CD4-positive, alpha-beta T cell (primary cell): ENCODE results near the gene HTR6. TPM values are rescaled to one million over a fixed set of nuclear protein-coding genes. Genes with fewer than 3 reads are reported as not detected.

ENCODE experiments used
- ATAC-seq: fragments of 200-7000 bp; cut with Tn5 transposase; one replicate; pipeline ENCODE4 v1.10.0; 2022; ENCODE audit warnings: mild to moderate bottlenecking; ENCODE audit not compliant: poor library complexity
- CTCF ChIA-PET: fragments of 350-600 bp; sonication (Branson Sonifier 250); formaldehyde crosslinking; loops from one replicate; lab custom pipeline; 2021; ENCODE audit warnings: antibody characterized with exemption, inconsistent platforms; lab: Charles Lee
- POLR2A ChIA-PET: fragments of 350-600 bp; sonication (Branson Sonifier 250); formaldehyde crosslinking; loops from one replicate; lab custom pipeline; 2021; ENCODE audit warnings: antibody characterized with exemption, inconsistent platforms; lab: Charles Lee
- DNase-seq, 14 experiments: peaks; one replicate each; pipeline ENCODE4 v3.0.0-alpha.2; 2013 to 2020; ENCODE audit warnings: mixed read lengths in 2 of 14
- H3K27ac ChIP-seq, 2 donors: one replicate each; pipeline versions ENCODE4 v1.5.1 to v1.7.0; 2013; ENCODE audit warnings: low read length in 2 of 2, low read depth in 1 of 2, mild to moderate bottlenecking in 1 of 2
- H3K27me3 ChIP-seq, 2 experiments: 1 replicate in 1 of 2; 2 replicates in 1 of 2; pipeline versions ENCODE4 v1.6.1 to v1.7.0; 2013; ENCODE audit warnings: low read length in 2 of 2, control low read depth in 1 of 2, mild to moderate bottlenecking in 1 of 2, moderate library complexity in 1 of 2; ENCODE audit not compliant: insufficient read depth in 2 of 2, control insufficient read depth in 1 of 2
- H3K36me3 ChIP-seq: one replicate; pipeline ENCODE4 v1.6.1; 2013; ENCODE audit warnings: low read length, control low read depth; ENCODE audit not compliant: insufficient read depth
- H3K4me1 ChIP-seq: one replicate; pipeline ENCODE4 v1.6.1; 2013; ENCODE audit warnings: low read length, control low read depth; ENCODE audit not compliant: insufficient read depth
- H3K4me3 ChIP-seq: one replicate; pipeline ENCODE4 v1.5.1; 2013; ENCODE audit warnings: mild to moderate bottlenecking, low read length, moderate library complexity
- H3K9me3 ChIP-seq, 2 experiments: 1 replicate in 1 of 2; 2 replicates in 1 of 2; pipeline versions ENCODE4 v1.6.1 to v1.7.0; 2013; ENCODE audit warnings: low read length in 2 of 2, mild to moderate bottlenecking in 2 of 2, control low read depth in 1 of 2, moderate library complexity in 1 of 2; ENCODE audit not compliant: control insufficient read depth in 1 of 2, insufficient read depth in 1 of 2
- H3K27ac Mint-ChIP-seq: one replicate; pipeline ENCODE4 v1.8.0; 2020; ENCODE audit warnings: mixed read lengths
- H3K27me3 Mint-ChIP-seq: one replicate; pipeline ENCODE4 v1.8.0; 2021; ENCODE audit warnings: mixed read lengths
- H3K36me3 Mint-ChIP-seq: one replicate; pipeline ENCODE4 v1.8.0; 2021; ENCODE audit warnings: low read depth, mixed read lengths
- H3K4me1 Mint-ChIP-seq: one replicate; pipeline ENCODE4 v1.8.0; 2021; ENCODE audit warnings: low read depth, mixed read lengths
- H3K4me3 Mint-ChIP-seq: one replicate; pipeline ENCODE4 v1.8.0; 2020; ENCODE audit warnings: mild to moderate bottlenecking, mixed read lengths
- H3K9me3 Mint-ChIP-seq: one replicate; pipeline ENCODE4 v1.8.0; 2020; ENCODE audit warnings: mixed read lengths
- intact Hi-C, 2 experiments: fragments of 100-400 bp; cut with DNase I in 1 of 2; cut with micrococcal nuclease in 1 of 2; formaldehyde crosslinking; loops; one replicate each; pipeline versions ENCODE4 v1.15.1 to v1.9.0; 2023 to 2025; cut with DNase I, micrococcal nuclease
- total RNA-seq, 174 experiments: library from RNA in 2 of 174; stranded (reverse) in 2 of 174; gene quantifications; one replicate each; pipeline ENCODE4 v1.2.3 and lab custom pipeline; 2021 to 2026
- TF ChIP-seq, protein P1 (sequence below): fragments of 200-600 bp; IDR thresholded peaks from one replicate; pipeline ENCODE4 v1.8.0; 2022; ENCODE audit warnings: antibody characterized with exemption, mild to moderate bottlenecking

HTR6 gene
- total RNA-seq, 2 experiments from 2014 or later, result 2.1 to 2.2 TPM

DNA sequence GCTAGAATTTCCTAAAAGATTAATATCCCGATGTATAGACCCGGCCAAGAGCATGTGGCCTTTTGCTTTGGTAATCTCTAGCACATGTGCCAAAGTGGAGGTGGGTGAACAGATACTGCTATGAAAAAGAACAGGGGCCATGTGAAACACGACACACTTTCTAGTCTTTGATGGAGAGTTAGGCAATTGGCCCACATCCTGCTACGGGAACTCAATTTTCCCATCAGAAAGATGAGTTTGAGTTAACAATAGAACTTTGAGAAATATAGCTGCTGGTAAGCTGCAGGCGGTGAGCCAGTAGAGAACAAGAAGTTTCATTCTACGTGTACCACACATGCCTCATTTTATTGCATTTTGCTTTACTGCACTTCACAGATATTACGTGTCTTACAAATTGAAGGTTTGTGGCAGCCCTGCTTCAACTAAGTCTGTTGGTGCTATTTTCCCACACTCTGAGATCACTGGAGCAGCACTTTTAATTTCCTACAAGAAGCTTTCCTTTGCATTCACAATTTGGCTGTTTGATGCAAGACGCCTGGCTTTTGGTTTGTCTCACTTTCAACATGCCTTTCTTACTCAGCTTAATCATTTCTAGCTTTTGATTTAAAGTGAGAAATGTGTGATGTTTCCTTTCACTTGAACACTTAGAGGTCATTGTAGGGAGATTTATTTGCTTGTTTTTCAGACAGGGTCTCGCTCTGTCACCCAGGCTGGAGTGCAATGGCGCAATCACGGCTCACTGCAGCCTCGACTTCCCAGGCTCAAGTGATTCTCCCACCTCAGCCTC, 46.3 kb downstream of the HTR6 start:
- ATAC-seq (no peak), DNase-seq (no peak)
- peaks cover 17% of the 10 kb centered on the region for H3K4me1 ChIP-seq
- POLR2A ChIA-PET, result no interaction called here
- no peak overlapping the region for H3K27ac ChIP-seq
- no peaks in the 10 kb centered on the region for H3K9me3 Mint-ChIP-seq
- no peaks in the 10 kb centered on the region for H3K27me3 ChIP-seq
- TF ChIP-seq, protein P1, sequence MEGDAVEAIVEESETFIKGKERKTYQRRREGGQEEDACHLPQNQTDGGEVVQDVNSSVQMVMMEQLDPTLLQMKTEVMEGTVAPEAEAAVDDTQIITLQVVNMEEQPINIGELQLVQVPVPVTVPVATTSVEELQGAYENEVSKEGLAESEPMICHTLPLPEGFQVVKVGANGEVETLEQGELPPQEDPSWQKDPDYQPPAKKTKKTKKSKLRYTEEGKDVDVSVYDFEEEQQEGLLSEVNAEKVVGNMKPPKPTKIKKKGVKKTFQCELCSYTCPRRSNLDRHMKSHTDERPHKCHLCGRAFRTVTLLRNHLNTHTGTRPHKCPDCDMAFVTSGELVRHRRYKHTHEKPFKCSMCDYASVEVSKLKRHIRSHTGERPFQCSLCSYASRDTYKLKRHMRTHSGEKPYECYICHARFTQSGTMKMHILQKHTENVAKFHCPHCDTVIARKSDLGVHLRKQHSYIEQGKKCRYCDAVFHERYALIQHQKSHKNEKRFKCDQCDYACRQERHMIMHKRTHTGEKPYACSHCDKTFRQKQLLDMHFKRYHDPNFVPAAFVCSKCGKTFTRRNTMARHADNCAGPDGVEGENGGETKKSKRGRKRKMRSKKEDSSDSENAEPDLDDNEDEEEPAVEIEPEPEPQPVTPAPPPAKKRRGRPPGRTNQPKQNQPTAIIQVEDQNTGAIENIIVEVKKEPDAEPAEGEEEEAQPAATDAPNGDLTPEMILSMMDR, result no peak
- H3K27me3 Mint-ChIP-seq, result no peaks in the 10 kb centered on the region
- peaks cover 20% of the 10 kb centered on the region for H3K4me1 Mint-ChIP-seq
- intact Hi-C loops, result no loop called here
- CTCF ChIA-PET, result no interaction called here
- H3K4me3 ChIP-seq, result no peak overlapping the region
- H3K36me3 ChIP-seq, result peaks cover 10% of the 10 kb centered on the region
- H3K4me3 Mint-ChIP-seq, result peak overlapping the region; percentile 21
- H3K36me3 Mint-ChIP-seq, result peaks cover 34% of the 10 kb centered on the region
- no peaks in the 10 kb centered on the region for H3K9me3 ChIP-seq
- no peak overlapping the region for H3K27ac Mint-ChIP-seq

DNA sequence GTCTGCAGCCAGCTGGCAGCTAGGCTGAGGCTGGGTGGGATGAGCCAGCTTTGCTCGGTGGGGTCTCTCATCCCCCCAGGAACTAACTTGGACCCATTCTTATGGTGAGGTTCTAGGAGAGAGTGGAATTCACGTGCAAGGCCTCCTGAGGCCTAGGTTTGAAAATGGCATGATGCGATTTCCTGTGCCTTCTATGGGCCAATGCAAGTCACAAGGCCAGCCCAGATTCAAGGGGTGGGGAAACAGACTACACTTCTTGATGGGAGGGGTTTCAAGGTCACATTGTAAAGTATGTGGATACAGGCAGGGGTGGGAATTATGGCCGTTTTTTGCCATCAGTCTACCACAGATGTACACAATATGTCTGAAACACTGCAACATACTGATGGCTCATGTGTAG, 48.3 kb downstream of the HTR6 start:
- ChIA-PET POLR2A (no interaction called here), CTCF (no interaction called here)
- no peaks in the 10 kb centered on the region for H3K9me3 Mint-ChIP-seq
- peaks cover 20% of the 10 kb centered on the region for H3K4me1 Mint-ChIP-seq
- Histone ChIP-seq H3K9me3 (no peaks in the 10 kb centered on the region), H3K4me1 (peaks cover 17% of the 10 kb centered on the region), H3K27ac (no peak overlapping the region), H3K27me3 (no peaks in the 10 kb centered on the region), H3K36me3 (peaks cover 5% of the 10 kb centered on the region), H3K4me3 (no peak overlapping the region)
- no peak overlapping the region for H3K27ac Mint-ChIP-seq
- DNase-seq, result no peak
- TF ChIP-seq, protein P1, result no peak
- no peak overlapping the region for H3K4me3 Mint-ChIP-seq
- ATAC-seq, result no peak
- no peaks in the 10 kb centered on the region for H3K27me3 Mint-ChIP-seq
- H3K36me3 Mint-ChIP-seq, result peaks cover 17% of the 10 kb centered on the region
- intact Hi-C loops, result no loop called here

DNA sequence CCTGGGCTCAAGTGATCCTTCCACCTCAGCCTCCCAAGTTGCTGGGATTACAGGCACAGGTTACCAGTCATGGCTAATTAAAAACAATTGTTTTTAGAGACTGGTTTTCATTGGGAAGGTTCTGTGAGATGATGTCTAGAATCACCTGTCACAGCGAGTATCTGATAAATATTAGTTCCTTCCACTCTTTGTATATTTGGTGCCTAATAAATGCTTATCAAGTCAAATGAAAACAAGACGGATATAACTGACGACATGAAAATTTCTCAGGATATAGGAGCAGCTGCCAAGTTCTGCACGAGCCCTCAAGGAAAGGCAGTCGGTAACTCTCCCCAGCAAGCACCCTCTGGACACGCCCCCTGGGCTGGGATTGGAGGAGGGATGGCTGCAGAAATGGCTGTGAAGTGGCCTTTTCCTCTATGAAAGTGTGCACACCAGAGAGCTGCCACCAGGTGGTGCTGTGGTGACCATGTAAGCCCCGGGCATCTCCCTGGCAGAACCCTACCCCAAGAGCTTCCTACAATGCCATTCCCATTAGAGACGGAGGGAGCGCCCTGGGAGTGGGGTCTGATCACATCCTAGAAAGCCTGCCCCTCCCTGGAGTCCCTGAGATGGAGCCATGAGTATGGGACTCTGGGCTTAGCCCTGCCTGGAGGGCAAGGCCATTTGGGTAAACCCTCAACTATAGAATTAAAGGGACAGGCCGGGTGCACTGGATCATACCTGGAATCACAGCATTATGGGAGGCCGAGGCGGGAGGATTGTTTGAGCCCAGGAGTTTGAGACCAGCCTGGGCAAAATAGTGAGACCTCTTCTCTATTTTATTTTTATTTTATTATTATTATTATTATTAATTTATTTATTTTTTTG, 50.9 kb downstream of the HTR6 start:
- ChIA-PET CTCF (interaction anchor here (0.6 to 1.4 kb wide), 11 partner anchors 9 to 55 kb away, joined by 3 to 7 read pairs (median 3); no protein-coding TSS in a partner anchor), POLR2A (interaction anchor here (0.8 kb wide), 1 partner anchor 994 kb away, joined by 3 read pairs; no protein-coding TSS in a partner anchor)
- Histone ChIP-seq H3K36me3 (peaks cover 5% of the 10 kb centered on the region), H3K27ac (no peak overlapping the region), H3K4me1 (peaks cover 13% of the 10 kb centered on the region), H3K27me3 (no peaks in the 10 kb centered on the region), H3K4me3 (no peak overlapping the region), H3K9me3 (no peaks in the 10 kb centered on the region)
- H3K36me3 Mint-ChIP-seq, result peaks cover 16% of the 10 kb centered on the region
- no peak overlapping the region for H3K4me3 Mint-ChIP-seq
- ATAC-seq (peak; percentile 98), DNase-seq (peak; percentile 64 to 92 (median 77))
- intact Hi-C loops, result loop anchor here in 1 of 2 experiments (5.0 kb wide), 1 partner anchor 437 kb away; no protein-coding TSS in a partner anchor
- TF ChIP-seq, protein P1, result peak; percentile 77
- no peaks in the 10 kb centered on the region for H3K27me3 Mint-ChIP-seq
- H3K4me1 Mint-ChIP-seq, result peaks cover 15% of the 10 kb centered on the region
- no peak overlapping the region for H3K27ac Mint-ChIP-seq
- no peaks in the 10 kb centered on the region for H3K9me3 Mint-ChIP-seq
